ENCODE measurements around the gene EHBP1.
A peak's percentile ranks its signal among the peaks of the same experiment; 100 is the strongest.
"Not testable (repeated sequence)": the region's sequence is repeated elsewhere in the genome, so short reads cannot be mapped to it uniquely, and the experiment has no call there.

EHBP1 gene

GRCh38 chr2:62705859-62706720 is 577 bp downstream of the EHBP1 start:
- DNase-seq = peak; percentile 90

- peak; percentile 58 for DNase-seq
These were observed 1.4 kb downstream of the EHBP1 start for GRCh38 chr2:62706721-62707521.

GRCh38 chr2:62708751-62709150 is 3.2 kb downstream of the EHBP1 start:
- no peak for DNase-seq

GRCh38 chr2:62711832-62712494 is 6.5 kb downstream of the EHBP1 start:
- no peak for DNase-seq

GRCh38 chr2:62713196-62713595 is 7.7 kb downstream of the EHBP1 start:
- not testable (repeated sequence) for DNase-seq

- no peak for DNase-seq
These were observed 8.3 kb downstream of the EHBP1 start for GRCh38 chr2:62713837-62714236.

GRCh38 chr2:62716768-62717167 is 11.3 kb downstream of the EHBP1 start:
- no peak for DNase-seq

GRCh38 chr2:62717503-62718081 is 12.1 kb downstream of the EHBP1 start:
- no peak for DNase-seq

- DNase-seq = no peak
These were observed 12.8 kb downstream of the EHBP1 start for GRCh38 chr2:62718225-62718822.

GRCh38 chr2:62719757-62720156 is 14.2 kb downstream of the EHBP1 start:
- no peak for DNase-seq

- no peak for DNase-seq
These were observed 17.2 kb downstream of the EHBP1 start for GRCh38 chr2:62722679-62723078.

- no peak for DNase-seq
These were observed 17.7 kb downstream of the EHBP1 start for GRCh38 chr2:62723253-62723652.

GRCh38 chr2:62724106-62724505 is 18.6 kb downstream of the EHBP1 start:
- DNase-seq = no peak

GRCh38 chr2:62724886-62725711 is 19.6 kb downstream of the EHBP1 start:
- DNase-seq = no peak

- no peak for DNase-seq
These were observed 20.2 kb downstream of the EHBP1 start for GRCh38 chr2:62725712-62726055.

- DNase-seq = no peak
These were observed 21.9 kb downstream of the EHBP1 start for GRCh38 chr2:62727259-62727867.

GRCh38 chr2:62727876-62728566 is 22.5 kb downstream of the EHBP1 start:
- DNase-seq = no peak

- DNase-seq = no peak
These were observed 25.8 kb downstream of the EHBP1 start for GRCh38 chr2:62731275-62731674.

- no peak for DNase-seq
These were observed 26.8 kb downstream of the EHBP1 start for GRCh38 chr2:62732262-62732777.

- DNase-seq = no peak
These were observed 28.0 kb downstream of the EHBP1 start for GRCh38 chr2:62733546-62733945.

All from eye (tissue), 1 donor.